ENCODE measurements around the gene CFAP43. TPM values are rescaled to one million over a fixed set of nuclear protein-coding genes. Genes with fewer than 3 reads are reported as not detected.

CFAP43 gene
- total and polyA plus RNA-seq, 10 of the 15 experiments (the other 5 are each of a cell fraction or from before 2014, with no cell fraction given): 0.06 to 0.14 (median 0.10) TPM; not detected in 5

GRCh38 chr10:104231784-104232612, at the start of gene CFAP43 (continued):
- TF ChIP-seq NKRF (conservative IDR thresholded peaks at IDR 0.05) (peak; percentile 98), TCF12 (IDR thresholded peaks at IDR 0.05; ENCODE audit: low read depth, low read length) (no peak), POU2F2 (IDR thresholded peaks at IDR 0.05; ENCODE audit: borderline replicate concordance, low read depth, low read length) (no peak), RBBP5 (conservative IDR thresholded peaks at IDR 0.05) (no peak), SIX5 (IDR thresholded peaks at IDR 0.05; ENCODE audit: low read depth, low read length, severe bottlenecking) (peak; percentile 31), SRF (IDR thresholded peaks at IDR 0.05; ENCODE audit: low read depth in 2 of 2, low read length in 2 of 2) (no peak)

- SMC1A ChIA-PET (ENCODE audit: uncharacterized antibody, unreplicated experiment): interaction anchor here (1.1 kb wide), 1 partner anchor 68 kb away, joined by 4 read pairs; no protein-coding TSS in a partner anchor
Observed at GRCh38 chr10:104281694-104282093, 49.5 kb upstream of the CFAP43 start.

More at GRCh38 chr10:104281694-104282093, 49.5 kb upstream of the CFAP43 start:
- in situ Hi-C loops (cut with MboI) (no loop called here), intact Hi-C loops (cut with micrococcal nuclease; ENCODE audit: unreplicated experiment) (no loop called here)
- H3K9me3 ChIP-seq (replicated peaks; ENCODE audit: control insufficient read depth, insufficient read depth, low read length): no peaks in the 10 kb centered on the region
- no peak overlapping the region for H2AFZ ChIP-seq (ENCODE audit: control insufficient read depth, low read depth, low read length)
- H3K79me2 ChIP-seq (ENCODE audit: control insufficient read depth, insufficient read depth, low read length): no peaks in the 10 kb centered on the region
- DNase-seq (ENCODE audit: low read depth, low spot score) (no peak), FAIRE-seq (no peak), ATAC-seq (no peak)
- no peaks in the 10 kb centered on the region for H3K36me3 ChIP-seq (ENCODE audit: control insufficient read depth in 2 of 2, insufficient read depth in 2 of 2, low read length in 1 of 2)
- H3K27me3 ChIP-seq (replicated peaks in 1 of 2; ENCODE audit: control insufficient read depth in 2 of 2, insufficient read depth in 2 of 2, low read length in 1 of 2): peaks cover 2 to 3% of the 10 kb centered on the region in 2 experiments; a peak in 3 of 4 replicates
- RAD21 ChIA-PET (ENCODE audit: unreplicated experiment): no interaction called here
- POLR2A ChIA-PET: no interaction called here
- no peak overlapping the region for H3K4me2 ChIP-seq (ENCODE audit: control insufficient read depth, insufficient read depth)
- BruUV-seq (replicated peaks): no TSS peak
- CTCF ChIA-PET: interaction anchor here (1.4 to 9.3 kb wide), 5 partner anchors 8 to 69 kb away, joined by 5 to 120 read pairs (median 18); no protein-coding TSS in a partner anchor
- WGBS (ENCODE audit: insufficient coverage, insufficient replicate concordance, low lambda C conversion rate, missing lambda C conversion rate): 49% methylated on average over 3 of the region's 3 CpGs
- H3K4me1 ChIP-seq (ENCODE audit: control insufficient read depth, insufficient read depth, low read length): no peaks in the 10 kb centered on the region
- no peak overlapping the region for H3K4me3 ChIP-seq
- no peaks in the 10 kb centered on the region for H4K20me1 ChIP-seq (ENCODE audit: control insufficient read depth, insufficient read depth)
- TF ChIP-seq SREBF1 (IDR thresholded peaks at IDR 0.05; ENCODE audit: low read length) (no peak), MXI1 (IDR thresholded peaks at IDR 0.05; ENCODE audit: low read depth, low read length) (no peak), NBN (IDR thresholded peaks at IDR 0.05) (no peak), ATF2 (IDR thresholded peaks at IDR 0.05; ENCODE audit: low read length) (no peak), EGR1 (IDR thresholded peaks at IDR 0.05; ENCODE audit: borderline replicate concordance in 1 of 2, low read depth in 2 of 2, low read length in 2 of 2) (no peak), HDAC6 (IDR thresholded peaks at IDR 0.05; ENCODE audit: unreplicated experiment) (no peak), ESRRA (IDR thresholded peaks at IDR 0.05; ENCODE audit: low read length) (no peak), NFYB (IDR thresholded peaks at IDR 0.05; ENCODE audit: insufficient read depth, low read depth, low read length) (no peak), NKRF (conservative IDR thresholded peaks at IDR 0.05) (no peak), ZNF217 (IDR thresholded peaks at IDR 0.05) (no peak), HDAC2 (IDR thresholded peaks at IDR 0.05) (no peak), MEF2A (IDR thresholded peaks at IDR 0.05; ENCODE audit: insufficient read depth, low read depth, low read length) (no peak), FOXM1 (IDR thresholded peaks at IDR 0.05; ENCODE audit: low read depth, low read length) (no peak)
- H3K9ac ChIP-seq (ENCODE audit: control insufficient read depth, insufficient read depth, low read length): no peak overlapping the region
- H3K27ac ChIP-seq (ENCODE audit: control insufficient read depth, insufficient read depth): no peak overlapping the region

All from GM12878 (cell line).